Measurements from ENCODE around the gene MAP4K4.

The MAP4K4 gene

DNA sequence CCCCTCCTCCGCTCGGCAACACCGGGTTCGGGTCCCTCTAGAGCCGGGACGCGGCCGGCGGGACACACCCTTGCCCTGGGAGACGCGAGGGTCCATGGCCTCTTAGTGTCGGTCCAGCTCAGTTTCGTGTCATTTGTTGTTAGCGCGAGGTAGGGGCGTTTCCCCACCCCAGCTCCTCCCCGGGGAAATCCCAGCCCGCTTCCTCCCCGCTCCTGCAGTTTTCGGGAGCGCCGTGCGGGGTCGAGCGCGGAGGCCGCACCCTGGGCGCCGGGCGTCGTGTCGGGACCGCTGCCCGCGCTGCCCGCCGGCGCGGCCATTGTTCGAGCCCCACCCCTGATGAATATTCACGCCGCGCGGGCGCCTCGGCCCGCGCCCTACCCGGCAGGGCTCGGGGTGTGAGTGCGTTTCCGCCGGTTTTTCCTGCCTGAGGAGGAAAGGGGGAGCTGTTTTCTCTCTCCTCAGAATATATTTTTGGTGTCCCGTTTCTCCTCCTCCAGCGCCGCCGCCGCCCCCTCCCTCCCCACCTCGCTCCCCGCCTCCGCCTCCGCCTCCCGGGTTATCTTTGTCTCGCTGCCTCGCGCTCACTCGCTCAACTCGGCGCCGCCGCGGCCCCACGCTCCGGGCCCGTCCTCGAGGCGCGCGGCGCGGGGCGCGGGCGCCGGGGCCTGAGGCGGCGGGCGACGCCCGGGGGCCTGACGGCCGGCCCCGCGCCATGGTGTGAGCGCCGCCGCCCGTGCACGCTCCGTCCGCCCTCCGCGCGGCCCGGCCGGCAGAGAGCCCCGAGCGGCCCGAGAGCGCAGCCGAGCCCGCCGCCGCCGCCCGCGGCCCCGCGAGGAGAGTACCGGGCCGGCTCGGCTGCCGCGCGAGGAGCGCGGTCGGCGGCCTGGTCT lies at the start of gene MAP4K4:
Gene MAP4K4 (plus strand): TSS at position 584 of the 890 bp plus-strand sequence. CDS start 374 bp downstream, outside the sequence.
- peak; percentile 84 for DNase-seq

GRCh38 chr2:101653469-101653868 lies 44.0 kb upstream of the MAP4K4 start:
- DNase-seq = no peak

- DNase-seq = no peak
Measured at GRCh38 chr2:101655702-101656422, 41.6 kb upstream of the MAP4K4 start.

GRCh38 chr2:101657787-101658186 lies 39.7 kb upstream of the MAP4K4 start:
- DNase-seq = no peak

DNA sequence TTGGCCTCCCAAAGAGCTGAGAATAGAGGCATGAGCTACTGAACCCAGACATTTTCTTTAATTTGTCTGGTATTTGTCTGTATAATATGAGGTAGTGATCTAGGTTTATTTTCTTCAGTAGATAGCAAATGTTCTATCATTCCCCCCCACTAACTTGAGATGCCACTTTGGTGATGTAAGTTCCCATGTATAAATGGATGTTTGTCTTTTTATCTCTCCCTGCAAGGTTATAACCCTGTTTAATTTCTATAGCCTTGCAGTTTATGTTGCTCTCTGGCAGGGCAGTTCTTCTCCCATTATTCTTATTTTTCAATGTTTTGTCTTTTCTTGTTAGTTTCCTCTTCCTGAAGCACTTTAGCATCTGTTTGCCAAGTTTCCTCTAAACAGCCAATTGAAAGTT lies 39.1 kb upstream of the MAP4K4 start:
- DNase-seq = no peak

- no peak for DNase-seq
Measured at GRCh38 chr2:101665312-101665711, 32.2 kb upstream of the MAP4K4 start.

GRCh38 chr2:101667823-101668222 lies 29.7 kb upstream of the MAP4K4 start:
- DNase-seq = no peak

GRCh38 chr2:101672047-101672446 lies 25.5 kb upstream of the MAP4K4 start:
- DNase-seq = no peak

GRCh38 chr2:101673920-101674319 lies 23.6 kb upstream of the MAP4K4 start:
- no peak for DNase-seq

- DNase-seq = no peak
Measured at GRCh38 chr2:101675512-101675911, 22.0 kb upstream of the MAP4K4 start.

- no peak for DNase-seq
Measured at GRCh38 chr2:101676674-101677073, 20.8 kb upstream of the MAP4K4 start.

DNA sequence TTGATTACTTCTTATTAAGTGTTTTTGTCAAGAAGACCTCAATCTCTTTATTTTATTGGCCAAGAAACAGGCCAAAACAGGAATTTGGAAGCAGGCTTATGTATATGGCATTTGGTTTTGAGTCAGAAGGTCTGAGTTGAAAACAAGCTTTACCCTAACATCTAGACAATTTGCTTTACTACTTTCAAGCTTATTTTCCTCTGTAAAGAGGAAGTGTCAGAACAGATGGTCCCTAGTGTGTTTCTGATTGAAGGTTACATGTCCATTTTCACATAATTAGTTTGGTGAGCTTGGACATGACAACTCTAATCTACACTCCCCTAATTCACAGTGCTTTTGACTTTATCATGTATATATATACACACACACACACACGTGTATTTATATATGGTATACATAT lies 19.8 kb upstream of the MAP4K4 start:
- DNase-seq = no peak

GRCh38 chr2:101678379-101678778 lies 19.1 kb upstream of the MAP4K4 start:
- no peak for DNase-seq

GRCh38 chr2:101679037-101679726 lies 18.3 kb upstream of the MAP4K4 start:
- no peak for DNase-seq

GRCh38 chr2:101679801-101680487 lies 17.6 kb upstream of the MAP4K4 start:
- no peak for DNase-seq

DNA sequence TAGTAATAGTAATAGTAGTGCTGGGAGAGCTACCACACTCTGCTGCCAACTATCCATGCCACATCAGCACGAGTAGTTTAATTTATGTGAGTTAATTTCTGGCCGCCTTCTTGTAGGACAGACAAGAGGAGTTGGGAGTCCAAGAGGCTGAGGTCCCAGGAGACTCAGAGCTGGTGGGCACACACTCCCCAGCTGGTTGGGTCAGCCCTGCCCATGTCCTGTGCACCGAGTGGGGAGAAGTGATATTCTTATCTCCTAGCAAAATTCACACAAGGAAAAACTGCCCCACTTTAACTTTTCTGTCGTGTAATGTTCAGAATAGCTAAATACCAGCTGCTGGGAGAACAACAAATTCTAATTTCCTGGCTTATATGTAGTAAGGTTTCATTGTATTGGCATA lies 15.2 kb upstream of the MAP4K4 start:
- no peak for DNase-seq

DNA sequence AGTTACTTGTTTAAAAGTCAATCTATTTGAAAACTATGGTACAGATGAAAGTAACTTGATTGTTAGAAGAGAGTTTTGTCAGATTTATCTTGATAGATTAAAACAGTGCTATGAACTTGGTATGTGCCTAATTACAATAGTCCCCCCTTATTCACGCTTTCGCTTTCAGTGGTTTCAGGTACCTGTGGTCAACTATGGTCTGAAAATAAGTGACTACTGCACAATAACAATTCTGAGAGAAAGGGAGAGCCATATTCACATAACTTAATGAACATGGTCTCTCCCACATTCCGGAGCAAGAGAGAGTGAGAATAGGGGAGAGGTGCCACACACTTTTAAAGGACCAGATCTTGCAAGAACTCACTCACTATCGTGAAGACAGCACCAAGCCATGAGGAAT lies 13.2 kb upstream of the MAP4K4 start:
- DNase-seq = no peak

- DNase-seq = no peak
Measured at GRCh38 chr2:101688261-101688660, 9.2 kb upstream of the MAP4K4 start.

- DNase-seq = no peak
Measured at GRCh38 chr2:101689114-101689825, 8.2 kb upstream of the MAP4K4 start.

- no peak for DNase-seq
Measured at GRCh38 chr2:101690547-101691152, 6.9 kb upstream of the MAP4K4 start.

DNA sequence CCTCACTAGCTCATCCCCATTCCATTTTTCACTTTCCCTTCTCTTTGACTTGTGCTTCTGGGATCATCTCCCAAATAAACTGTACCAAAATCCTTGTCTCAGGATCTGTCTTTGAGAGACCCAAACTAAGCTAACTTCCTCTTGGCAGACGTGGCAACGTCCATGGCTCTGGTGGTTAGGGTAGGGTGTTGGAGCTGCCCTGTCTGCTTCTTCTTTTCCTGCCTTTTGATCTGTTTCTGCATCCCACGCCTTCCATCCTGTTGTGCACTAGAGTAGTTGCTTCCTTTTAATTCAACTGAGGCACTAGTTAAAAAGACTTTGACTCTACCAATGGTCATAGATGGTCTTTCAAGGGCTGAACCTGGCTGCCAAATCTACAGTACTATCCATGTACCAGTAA lies 5.5 kb upstream of the MAP4K4 start:
- DNase-seq = no peak

- DNase-seq = no peak
Measured at GRCh38 chr2:101692766-101693165, 4.7 kb upstream of the MAP4K4 start.
